Activated naive CD4-positive, alpha-beta T cell treated with anti-CD3 and anti-CD28 coated beads, Interleukin-2, amount 50 U/mL, for 72 hours (primary cell): Measurements from ENCODE around the gene TXNDC15. TPM values are rescaled to one million over a fixed set of nuclear protein-coding genes. Genes with fewer than 3 reads are reported as not detected.

Experiments
- ATAC-seq, 2 donors: fragments of 150-1000 bp; cut with Tn5 transposase; 2 replicates each; pipeline ENCODE4 v1.10.0; 2021; ENCODE audit warnings: mild to moderate bottlenecking in 2 of 2, moderate library complexity in 2 of 2
- DNase-seq, 2 donors: peaks; one replicate each; pipeline ENCODE4 v3.0.0; 2021 to 2022; ENCODE audit warnings: low spot score in 2 of 2
- H3K27ac Mint-ChIP-seq, 2 donors: one replicate each; pipeline ENCODE4 v1.8.0; 2022; ENCODE audit warnings: mild to moderate bottlenecking in 2 of 2, mixed read lengths in 2 of 2
- H3K36me3 Mint-ChIP-seq, 2 donors: one replicate each; pipeline ENCODE4 v1.8.0; 2022; ENCODE audit warnings: mixed read lengths in 2 of 2
- H3K9me3 Mint-ChIP-seq, 2 donors: one replicate each; pipeline ENCODE4 v1.8.0; 2022; ENCODE audit warnings: mixed read lengths in 2 of 2
- total RNA-seq, 2 donors: library from RNA; stranded (reverse); gene quantifications; one replicate each; pipeline ENCODE4 v1.2.3, GENCODE V29; 2022

Gene TXNDC15
- total RNA-seq, 2 donors from 2014 or later = 20.1 to 31.8 TPM

- ATAC-seq (no peak), DNase-seq (no peak)
- Mint-ChIP-seq H3K27ac (peak overlapping the region in 1 of 2 donors; percentile 0), H3K9me3 (no peaks in the 10 kb centered on the region), H3K36me3 (peaks cover 0 to 6% of the 10 kb centered on the region in 2 donors)
Measured at GRCh38 chr5:134938030-134938429, 63.9 kb downstream of the TXNDC15 start.

GRCh38 chr5:134939500-134939899 lies 65.3 kb downstream of the TXNDC15 start:
- no peak for DNase-seq
- H3K36me3 Mint-ChIP-seq = peaks cover 0 to 6% of the 10 kb centered on the region in 2 donors
- no peak for ATAC-seq
- H3K9me3 Mint-ChIP-seq = no peaks in the 10 kb centered on the region
- no peak overlapping the region for H3K27ac Mint-ChIP-seq

- ATAC-seq = no peak
- H3K9me3 Mint-ChIP-seq = no peaks in the 10 kb centered on the region
- H3K27ac Mint-ChIP-seq = no peak overlapping the region
- no peak for DNase-seq
- H3K36me3 Mint-ChIP-seq = peaks cover 0 to 6% of the 10 kb centered on the region in 2 donors
Measured at GRCh38 chr5:134943547-134943946, 69.4 kb downstream of the TXNDC15 start.

GRCh38 chr5:134944630-134945029 lies 70.5 kb downstream of the TXNDC15 start:
- DNase-seq = no peak
- H3K36me3 Mint-ChIP-seq = peaks cover 0 to 6% of the 10 kb centered on the region in 2 donors
- ATAC-seq = no peak
- H3K27ac Mint-ChIP-seq = no peak overlapping the region
- H3K9me3 Mint-ChIP-seq = no peaks in the 10 kb centered on the region

GRCh38 chr5:134945041-134945440 lies 70.9 kb downstream of the TXNDC15 start:
- no peaks in the 10 kb centered on the region for H3K9me3 Mint-ChIP-seq
- H3K36me3 Mint-ChIP-seq = peaks cover 0 to 6% of the 10 kb centered on the region in 2 donors
- H3K27ac Mint-ChIP-seq = no peak overlapping the region
- ATAC-seq = no peak
- no peak for DNase-seq

DNA sequence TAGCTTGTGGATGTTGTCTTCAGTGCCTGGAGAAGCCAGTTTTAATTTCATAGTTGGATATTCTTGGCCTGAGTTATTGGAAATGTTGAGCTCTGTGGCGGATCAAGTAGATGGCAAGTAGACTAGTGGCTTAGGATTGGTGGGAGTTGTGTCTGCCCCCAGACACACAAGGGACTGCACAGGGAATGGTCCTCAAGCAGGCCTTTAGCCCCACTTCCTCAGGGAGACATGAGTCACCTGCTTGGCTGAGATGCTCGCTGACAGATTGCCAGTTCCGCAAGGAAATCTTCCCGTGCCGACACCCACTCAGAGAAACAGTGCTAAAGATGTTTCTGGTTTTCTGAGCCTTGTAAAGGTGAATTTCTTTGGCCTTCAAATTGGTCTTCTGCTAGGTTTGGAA lies 74.7 kb downstream of the TXNDC15 start:
- Mint-ChIP-seq H3K27ac (peak overlapping the region in 1 of 2 donors; percentile 44), H3K9me3 (peaks cover 0 to 2% of the 10 kb centered on the region in 2 donors), H3K36me3 (peaks cover 0 to under 1% of the 10 kb centered on the region in 2 donors)
- DNase-seq (no peak), ATAC-seq (no peak)

GRCh38 chr5:134949316-134949715 lies 75.1 kb downstream of the TXNDC15 start:
- ATAC-seq (no peak), DNase-seq (no peak)
- Mint-ChIP-seq H3K27ac (peak overlapping the region in 1 of 2 donors; percentile 44), H3K36me3 (peaks cover 3 to 4% of the 10 kb centered on the region in 2 donors), H3K9me3 (peaks cover 0 to 6% of the 10 kb centered on the region in 2 donors)

Other genes starting within 250 kb of the TXNDC15 start
- gene SAR1B, start 241.5 kb upstream of the TXNDC15 start, total RNA-seq = 10 to 100 TPM; 44.0 to 47.1 TPM
- gene SEC24A, start 225.6 kb upstream of the TXNDC15 start, total RNA-seq = 10 to 100 TPM; 36.6 to 40.0 TPM
- gene CAMLG, start 135.8 kb upstream of the TXNDC15 start, total RNA-seq = 10 to 100 TPM; 38.2 to 65.1 TPM
- gene DDX46, start 115.6 kb upstream of the TXNDC15 start, total RNA-seq = 100 to 1,000 TPM in 1 of 2 donors, 10 to 100 TPM in 1; 79.4 to 108 TPM
- gene C5orf24, start 28.4 kb upstream of the TXNDC15 start, total RNA-seq = 10 to 100 TPM; 32.5 to 36.9 TPM
- gene PCBD2, start 30.8 kb downstream of the TXNDC15 start, total RNA-seq = 10 to 100 TPM in 1 of 2 donors, 1 to 10 TPM in 1; 5.7 to 14.1 TPM
- under 1 TPM; 0.23 to 0.51 TPM for gene CATSPER3, start 93.5 kb downstream of the TXNDC15 start, total RNA-seq
- under 1 TPM in 1 of 2 donors, not detected in 1; 0.62 TPM for gene PITX1, start 159.9 kb downstream of the TXNDC15 start, total RNA-seq